ENCODE measurements around the gene RAPGEF3. TPM values are rescaled to one million over a fixed set of nuclear protein-coding genes. Genes with fewer than 3 reads are reported as not detected.

The RAPGEF3 gene, protein sequence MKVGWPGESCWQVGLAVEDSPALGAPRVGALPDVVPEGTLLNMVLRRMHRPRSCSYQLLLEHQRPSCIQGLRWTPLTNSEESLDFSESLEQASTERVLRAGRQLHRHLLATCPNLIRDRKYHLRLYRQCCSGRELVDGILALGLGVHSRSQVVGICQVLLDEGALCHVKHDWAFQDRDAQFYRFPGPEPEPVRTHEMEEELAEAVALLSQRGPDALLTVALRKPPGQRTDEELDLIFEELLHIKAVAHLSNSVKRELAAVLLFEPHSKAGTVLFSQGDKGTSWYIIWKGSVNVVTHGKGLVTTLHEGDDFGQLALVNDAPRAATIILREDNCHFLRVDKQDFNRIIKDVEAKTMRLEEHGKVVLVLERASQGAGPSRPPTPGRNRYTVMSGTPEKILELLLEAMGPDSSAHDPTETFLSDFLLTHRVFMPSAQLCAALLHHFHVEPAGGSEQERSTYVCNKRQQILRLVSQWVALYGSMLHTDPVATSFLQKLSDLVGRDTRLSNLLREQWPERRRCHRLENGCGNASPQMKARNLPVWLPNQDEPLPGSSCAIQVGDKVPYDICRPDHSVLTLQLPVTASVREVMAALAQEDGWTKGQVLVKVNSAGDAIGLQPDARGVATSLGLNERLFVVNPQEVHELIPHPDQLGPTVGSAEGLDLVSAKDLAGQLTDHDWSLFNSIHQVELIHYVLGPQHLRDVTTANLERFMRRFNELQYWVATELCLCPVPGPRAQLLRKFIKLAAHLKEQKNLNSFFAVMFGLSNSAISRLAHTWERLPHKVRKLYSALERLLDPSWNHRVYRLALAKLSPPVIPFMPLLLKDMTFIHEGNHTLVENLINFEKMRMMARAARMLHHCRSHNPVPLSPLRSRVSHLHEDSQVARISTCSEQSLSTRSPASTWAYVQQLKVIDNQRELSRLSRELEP
- polyA plus RNA-seq (ENCODE audit: insufficient read length), result 14.0 TPM

DNA sequence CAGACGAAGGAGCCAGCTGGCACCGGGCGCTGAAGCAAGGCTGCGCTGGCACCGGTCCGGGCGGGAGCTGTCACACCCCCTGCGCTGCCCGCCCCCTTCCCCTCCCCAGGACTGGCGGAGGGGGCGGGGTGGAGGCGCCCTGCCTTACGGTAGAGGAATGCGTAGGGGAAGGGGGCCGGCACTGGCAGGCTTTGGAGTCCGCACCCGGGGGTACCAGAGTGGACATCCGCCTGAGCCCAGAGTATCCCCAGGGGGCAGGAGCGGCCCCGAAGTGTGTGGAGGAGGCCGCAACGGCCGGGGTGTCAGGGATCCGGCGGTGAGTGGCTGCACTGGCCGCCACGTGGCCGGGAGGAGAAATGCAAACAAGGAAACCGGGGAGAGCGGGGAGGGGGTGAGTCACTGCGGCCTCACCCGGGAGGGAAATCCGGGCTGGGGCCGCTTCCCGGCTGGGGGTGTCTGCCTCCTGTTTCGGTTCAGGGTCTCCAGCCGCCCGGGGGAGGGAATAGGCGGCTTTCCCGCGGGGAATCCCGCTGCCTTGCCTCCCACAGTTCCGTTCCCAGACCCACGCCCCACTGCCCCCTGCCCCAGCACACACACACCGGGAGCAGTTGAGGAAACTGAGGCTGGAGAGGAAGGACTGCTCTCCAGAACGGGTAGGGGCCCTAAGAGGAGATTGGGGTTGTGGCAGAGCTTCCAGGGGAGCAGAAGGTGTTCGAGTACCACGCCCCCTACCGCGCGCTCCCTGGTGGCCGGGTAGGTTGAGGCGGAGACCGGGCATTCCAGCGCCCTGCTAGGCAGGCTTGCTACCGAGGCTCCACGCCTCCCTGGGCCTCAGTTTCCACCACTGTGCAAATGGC lies at the start of gene RAPGEF3:
RAPGEF3 (minus strand) TSS at position 47 of the 857 bp plus-strand sequence. CDS start 324 bp downstream, outside the sequence.
- peak; percentile 82 for DNase-seq

DNA sequence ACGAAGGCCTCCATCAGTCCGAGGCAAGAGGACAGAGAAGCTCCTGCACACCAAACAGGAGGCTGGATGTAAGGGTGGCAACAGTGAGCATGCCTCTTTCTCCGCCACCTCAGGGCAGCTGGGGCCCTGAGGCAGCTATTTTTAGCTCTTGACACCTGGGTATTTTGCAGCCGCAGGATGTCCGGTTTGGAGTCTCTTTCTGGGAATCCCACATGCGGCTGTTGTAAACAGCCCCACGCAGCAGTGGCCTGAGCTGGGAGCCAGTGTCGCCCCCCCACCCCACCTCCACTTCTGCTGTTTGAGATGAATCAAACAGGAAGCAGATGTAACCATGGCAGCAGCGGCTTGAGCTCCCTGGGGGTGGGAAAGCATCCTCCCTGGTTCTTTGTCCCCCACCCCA lies 49.4 kb upstream of the RAPGEF3 start:
- peak; percentile 45 for DNase-seq

DNA sequence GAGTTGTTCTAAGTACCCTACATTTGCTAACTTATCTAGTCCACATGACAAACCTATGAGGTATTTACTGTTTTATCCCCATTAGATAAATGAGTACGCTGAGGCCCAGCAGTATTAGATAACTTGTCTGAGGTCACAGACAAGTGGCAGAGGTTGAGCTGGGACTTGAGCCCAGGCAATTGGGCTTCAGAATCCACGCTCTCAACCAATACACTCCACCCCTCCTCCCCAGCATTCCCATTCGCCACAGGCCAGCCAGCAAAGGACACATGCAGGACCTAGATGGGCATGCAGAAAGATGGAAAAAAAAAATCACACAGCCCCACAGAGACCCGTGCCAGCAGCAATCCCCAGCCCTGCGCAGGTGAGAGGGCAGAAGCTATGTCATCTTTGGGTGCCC lies 48.7 kb upstream of the RAPGEF3 start:
- no peak for DNase-seq

DNA sequence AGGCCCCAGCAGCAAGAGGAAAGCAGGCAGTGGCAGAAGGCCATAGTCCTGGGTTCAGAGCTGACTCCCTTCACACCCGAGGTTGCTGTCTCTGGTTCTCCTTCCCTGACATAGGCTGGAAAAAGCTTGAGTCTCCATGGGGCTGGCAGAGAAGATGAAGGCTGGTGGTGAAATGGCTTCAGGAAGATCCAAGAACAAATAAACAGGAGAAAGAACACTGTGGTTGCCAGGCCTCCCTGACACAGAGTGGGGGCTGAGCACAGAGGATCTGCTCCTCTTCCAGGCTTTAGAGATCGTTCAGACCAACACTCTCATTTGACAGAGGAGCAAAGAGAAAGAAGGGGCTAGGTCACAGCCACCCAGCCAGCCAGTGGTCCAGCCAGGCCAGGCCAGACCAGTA lies 46.7 kb upstream of the RAPGEF3 start:
- no peak for DNase-seq

DNA sequence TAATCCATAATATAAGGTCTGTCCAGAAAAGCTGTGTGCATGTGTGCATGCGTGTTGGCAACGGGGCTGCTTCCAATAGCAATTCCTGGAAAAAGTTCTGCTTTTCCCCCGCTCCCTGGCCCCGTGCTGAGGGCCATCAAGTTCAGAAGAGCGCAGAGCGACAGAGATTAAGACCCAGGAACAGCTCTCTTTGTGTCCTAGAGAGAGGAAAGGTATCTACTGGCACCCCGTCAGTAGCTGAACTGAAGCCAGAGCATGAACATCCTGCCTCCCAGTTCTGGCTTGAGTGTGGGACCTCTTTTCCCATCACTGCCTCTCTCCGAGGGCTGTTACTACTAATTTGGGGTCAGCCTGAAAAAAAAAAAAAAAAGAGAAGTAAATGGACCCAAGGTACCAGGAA lies 45.5 kb upstream of the RAPGEF3 start:
- DNase-seq, result no peak

DNA sequence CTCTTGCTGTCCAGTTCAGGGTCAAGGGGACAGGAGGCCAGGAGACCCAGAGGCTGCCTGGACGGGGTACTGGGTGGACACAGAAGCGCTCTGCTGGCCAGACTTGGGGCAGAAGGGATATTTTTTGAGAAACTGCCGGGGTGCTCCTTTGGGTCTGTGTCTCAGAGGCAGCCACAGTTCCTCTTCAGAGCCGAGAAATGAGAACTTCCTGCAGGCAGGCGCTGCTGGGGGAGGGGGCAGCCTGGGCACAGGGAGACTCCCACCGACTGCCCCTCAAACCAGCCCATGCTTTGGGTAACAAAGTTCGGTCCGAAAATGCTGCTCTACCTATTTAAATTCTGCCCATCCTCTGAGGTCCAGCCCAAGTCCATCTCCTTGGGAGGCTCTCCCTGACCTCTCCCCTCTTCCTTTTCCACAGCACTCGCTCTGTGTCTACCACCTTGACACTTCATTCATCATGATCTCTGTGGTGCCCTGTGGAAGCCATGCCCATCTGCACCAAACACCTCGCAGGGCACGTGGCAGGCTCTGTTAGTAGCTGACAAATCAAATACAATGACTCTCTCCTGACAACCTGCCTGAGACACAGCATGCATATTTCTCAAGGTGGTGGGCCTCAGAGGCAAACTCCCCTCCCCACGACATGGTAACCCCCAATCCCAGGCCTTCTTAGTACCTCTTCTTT lies 44.7 kb upstream of the RAPGEF3 start:
- no peak for DNase-seq

DNA sequence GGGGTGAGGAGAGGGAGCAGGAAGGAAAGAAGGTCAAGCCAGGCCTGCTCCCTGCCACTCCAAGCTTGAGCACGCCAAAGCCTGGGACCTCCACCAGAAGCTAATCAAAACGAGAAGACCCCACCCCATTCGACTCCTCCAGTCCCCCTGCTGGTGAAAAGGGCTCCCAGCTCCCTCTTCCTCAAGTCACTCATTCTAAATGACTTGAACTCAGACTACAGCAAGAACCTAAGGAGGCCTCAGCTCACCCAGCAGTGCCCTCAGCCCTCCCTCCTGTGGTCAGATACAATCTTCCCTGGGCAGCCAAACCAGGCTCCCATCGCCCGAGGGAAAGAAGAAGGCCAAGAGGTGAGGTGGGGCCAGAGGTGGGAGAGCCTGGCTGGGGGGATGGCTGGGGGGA lies 43.6 kb upstream of the RAPGEF3 start:
- no peak for DNase-seq

DNA sequence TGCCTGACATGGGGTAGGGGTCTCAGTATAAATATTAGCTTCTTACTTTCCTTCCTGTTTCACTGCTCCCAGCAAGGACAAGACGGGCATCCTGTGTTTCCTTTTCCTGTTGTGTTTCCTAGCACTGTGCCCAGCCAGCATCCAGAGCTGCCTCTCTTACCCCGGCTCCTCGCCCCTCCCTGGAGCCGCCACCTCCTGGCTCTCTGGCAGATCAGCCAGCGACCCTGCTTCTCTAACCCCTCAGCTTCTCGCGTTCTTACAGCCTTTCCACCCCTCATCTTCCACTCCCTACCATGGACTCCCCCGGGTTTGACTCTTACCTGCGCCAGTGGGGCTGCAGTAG lies 43.2 kb upstream of the RAPGEF3 start:
- no peak for DNase-seq

DNA sequence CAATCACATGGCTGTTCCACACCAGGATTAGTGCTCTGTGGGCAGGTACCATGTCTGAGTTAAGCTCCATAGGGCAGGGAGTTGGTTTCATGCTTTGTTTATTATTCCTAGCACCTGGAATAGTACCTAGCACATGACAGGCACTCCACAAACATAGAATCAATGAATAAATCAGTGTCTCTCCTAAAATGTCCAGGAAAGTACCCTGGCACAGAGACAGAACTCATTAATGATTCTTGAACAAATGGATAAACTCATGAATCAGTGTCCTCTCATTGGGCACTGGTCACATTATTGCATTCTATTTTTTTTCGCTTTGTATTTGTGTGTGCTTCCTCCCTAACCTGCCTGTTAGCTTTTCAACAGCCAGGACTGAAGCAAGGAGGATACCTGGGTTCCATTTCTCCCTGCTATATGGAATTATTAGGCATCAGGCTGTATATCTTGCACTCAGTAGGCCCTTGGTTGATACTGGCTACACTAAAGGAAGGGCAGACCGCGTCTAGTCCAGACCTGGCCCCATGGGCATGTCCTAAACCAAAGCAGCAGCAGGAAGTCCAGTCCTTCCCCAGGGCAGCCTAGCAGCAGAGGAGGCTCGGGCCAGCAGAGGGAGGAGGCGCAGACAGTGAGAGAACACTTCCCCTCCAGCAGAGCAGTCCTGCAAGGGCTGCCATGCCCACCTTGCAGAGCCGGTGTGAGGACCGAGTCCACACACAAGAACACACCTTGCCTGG lies 42.7 kb upstream of the RAPGEF3 start:
- no peak for DNase-seq

DNA sequence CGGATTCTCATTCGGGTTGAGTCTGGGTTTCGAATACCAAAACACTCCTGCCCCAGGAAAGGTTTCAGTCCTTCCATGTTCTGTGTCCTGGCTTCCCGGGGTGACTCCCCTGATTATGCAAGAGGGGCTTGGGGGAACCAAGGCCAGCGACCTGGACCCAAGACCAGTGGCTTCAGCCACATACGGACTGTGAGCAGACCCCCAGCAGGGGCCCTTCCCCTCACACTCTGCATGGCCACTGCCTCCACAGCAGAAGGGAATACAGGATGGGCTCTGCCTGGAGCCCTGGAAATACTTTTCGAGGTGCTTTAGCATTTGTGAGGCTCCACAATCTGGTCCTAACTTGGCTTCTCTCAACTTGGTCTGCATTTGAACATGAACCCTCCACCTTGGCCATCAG lies 41.9 kb upstream of the RAPGEF3 start:
- DNase-seq, result no peak

DNA sequence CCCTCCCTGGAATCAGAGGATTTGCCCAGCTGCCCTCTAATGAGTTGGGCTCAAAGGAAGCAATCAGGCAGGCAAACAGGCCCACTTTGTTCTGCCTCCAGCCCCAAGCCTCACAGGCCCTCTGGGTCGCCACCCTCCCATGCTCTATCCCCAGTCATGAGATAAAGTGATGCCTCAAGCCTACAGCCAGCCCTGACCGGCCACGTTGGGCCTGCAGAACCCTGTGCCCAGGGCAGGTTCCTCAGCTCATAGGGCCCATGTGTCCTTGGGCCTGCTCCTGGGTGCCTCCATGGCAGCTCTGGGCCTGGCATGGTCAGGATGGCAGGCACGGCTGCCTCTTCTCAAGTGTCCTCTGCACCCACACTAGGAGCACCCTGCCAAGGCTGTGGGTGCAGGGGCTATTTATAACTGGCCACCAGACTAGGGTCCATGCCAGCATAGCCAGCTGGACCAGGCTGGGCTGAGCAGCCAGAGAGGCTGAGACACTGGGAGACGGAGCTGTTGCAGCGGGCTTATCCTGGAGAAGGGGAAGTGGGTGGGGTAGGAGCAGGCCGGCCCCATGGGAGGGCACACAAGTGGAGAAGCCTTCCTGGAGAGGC lies 40.8 kb upstream of the RAPGEF3 start:
- DNase-seq, result no peak

DNA sequence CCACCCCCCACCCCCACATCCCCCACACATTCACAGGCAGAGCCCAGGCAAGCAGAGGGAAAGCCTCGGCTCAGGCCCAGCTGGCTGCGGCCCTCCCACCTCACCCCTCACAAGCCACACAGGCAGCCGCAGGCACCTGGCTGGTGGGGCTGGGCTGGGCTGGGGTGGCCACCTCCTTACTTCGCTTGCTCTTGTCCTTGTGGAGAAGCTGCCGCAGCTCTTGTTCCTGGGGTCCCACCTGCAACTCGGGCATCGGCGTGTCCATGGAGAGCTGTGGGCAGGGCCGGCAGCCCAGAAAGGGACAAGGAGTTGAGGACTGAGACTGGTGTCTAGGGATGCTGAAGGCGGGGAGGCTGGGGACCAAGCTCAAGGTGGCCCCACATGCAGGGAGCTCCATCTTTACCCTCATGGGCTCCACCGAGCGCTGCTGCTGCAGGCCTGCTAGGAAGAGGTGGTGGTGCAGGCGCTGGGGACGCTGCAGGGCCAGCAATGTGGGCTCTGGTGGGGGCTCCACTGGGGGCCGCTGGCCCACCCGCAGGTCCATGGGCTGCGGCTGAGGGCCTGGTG lies 39.8 kb upstream of the RAPGEF3 start:
- no peak for DNase-seq

DNA sequence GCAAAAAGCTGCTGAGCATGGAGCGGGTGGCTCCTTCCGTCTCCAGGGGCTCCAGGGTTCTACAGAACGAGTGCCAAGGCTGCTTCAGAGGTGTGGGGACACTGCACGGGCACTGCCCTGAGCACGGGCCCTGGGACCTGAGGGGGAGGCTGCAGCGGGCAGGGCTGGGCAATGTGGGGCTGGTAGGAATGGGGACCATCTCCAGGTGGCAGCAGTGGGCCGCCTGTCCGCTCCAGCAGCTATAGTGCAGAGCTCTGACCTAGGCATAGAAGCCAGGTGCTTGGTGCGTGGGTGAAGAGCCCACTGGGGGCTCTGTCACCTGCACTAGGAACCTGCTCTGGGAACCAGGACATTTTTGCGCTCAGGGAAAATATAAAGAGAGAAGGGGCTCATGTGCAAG lies 38.8 kb upstream of the RAPGEF3 start:
- DNase-seq, result no peak

DNA sequence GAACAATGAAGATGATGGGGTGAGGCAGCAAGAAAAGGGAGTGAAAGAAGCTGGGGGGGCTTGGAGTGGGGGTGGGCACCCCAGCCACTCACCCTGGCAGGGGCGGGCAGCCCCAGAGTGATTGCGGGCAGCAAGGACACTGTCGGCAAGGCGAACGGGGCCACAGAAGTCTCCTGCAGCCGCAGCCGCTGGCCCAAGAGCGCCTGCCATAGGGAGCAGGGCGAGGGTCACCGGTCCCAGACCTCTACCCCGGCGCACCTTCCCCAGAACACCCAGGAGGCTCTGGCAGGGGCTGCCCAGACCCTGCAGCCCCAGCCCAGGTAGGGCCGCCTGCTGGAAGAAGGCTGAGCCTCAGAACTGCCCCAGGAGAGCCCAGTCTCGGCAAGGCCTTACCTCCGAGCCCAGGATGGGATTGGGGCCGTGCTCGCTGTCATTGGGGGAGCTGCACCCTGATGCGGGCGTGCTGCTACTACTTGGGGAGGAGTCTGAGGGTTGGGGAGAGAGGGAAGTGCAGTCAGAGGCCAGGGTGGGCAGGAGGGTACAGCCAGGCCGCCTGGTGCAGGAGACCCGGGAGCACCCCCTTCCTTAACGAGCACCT lies 37.2 kb upstream of the RAPGEF3 start:
- DNase-seq, result no peak

DNA sequence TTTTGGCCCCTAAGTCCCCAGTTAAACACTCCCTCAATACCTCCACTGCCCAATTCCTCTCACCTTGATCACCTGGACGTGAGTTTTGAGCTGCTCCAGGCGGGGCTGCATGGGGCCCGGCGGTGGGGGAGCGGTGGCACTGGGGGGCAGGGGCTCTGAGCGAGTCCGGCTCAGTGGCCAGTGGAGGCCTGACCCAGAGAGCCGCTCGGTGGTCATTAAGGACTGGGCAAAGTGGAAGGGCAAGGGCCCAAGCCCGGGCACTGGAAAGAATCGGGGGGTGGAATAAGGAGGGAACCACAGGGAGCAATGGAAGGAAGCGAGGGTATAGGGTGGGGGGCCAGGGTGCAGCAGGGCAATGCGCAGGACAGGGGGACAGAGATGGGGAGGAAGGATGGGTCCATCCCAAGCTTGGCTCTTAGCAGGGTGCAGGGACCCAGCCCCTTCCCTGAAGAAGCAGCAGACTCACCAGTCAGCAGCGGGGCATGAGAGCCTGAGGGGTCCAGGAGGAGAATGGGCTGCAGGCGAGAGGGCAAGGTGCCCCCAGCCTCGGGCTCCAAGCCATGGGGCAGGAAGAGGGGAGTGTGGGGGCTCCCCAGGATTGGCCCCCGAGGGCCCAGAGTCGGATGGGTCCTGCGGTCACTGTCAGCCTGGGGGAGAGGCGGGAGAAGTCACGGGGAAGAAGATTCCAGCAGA lies 36.6 kb upstream of the RAPGEF3 start:
- no peak for DNase-seq

DNA sequence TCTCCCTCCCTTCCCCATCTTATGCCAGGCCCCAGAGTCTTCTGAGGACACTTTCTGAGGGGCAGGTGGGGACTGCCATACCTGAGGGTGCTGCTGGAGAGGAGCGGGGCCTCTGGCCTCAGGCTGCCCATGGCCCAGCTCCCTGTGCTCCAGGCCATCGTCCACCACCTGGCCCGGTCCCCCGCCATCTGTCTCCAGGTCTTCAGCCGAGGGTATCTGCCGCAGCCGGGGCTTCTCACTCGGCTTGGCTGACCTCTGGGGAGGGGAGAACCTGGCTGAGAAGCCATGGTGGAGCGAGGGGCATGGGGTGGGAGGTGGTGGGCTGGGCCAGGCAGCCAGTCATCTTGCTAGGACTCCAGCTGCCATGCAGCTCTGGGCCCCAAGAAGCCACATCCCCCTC lies 36.0 kb upstream of the RAPGEF3 start:
- no peak for DNase-seq

DNA sequence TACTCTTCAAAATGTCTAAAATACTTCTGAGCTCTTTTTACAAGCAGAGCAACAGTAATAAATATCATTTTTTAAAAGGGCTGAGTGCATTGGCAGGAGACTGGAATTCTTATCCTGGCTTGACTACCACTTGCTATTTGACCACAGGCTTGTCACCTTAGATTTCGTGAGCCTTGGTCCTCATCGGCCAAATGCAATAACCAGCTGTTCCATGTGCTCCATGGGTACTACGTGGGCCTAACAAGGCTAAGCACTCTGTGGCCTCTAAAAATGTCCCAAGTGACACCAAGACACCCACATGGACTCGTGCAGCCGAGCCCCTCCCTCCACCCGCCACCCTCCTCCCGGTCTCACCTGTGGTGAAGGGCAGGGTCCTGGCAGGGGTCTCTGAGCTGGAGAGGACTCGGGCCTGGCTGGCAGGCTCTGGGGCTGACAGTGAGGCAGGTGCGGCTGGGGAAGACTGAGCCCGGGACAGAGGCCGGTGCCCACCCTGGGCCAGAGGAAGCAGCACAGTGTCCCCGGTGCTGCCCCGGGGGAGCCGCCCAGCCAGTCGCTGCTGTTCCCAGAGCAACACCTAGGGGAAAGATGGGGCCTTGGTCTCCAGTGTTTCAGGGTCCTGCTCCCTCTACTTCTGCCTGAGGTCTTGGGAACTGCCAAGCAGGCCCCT lies 34.5 kb upstream of the RAPGEF3 start:
- no peak for DNase-seq

DNA sequence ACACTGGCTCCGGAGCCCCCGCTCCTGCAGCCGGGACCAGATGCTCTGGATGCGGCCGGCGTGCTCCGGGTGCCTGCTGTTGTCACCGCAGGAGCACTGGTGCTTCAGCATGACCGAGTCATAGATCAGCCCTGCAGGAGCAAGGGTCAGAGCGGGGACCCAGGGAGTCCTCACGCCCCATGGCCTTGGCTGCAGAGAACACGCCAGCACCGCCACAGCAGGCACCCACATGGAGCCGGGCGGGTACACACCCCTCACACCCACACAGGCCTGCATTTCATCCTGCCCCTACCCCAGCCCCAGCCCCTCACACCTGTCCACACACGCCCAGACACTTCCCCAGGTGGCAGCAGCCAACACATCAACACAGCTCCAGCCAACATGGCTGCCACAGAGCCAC lies 33.2 kb upstream of the RAPGEF3 start:
- DNase-seq, result no peak

DNA sequence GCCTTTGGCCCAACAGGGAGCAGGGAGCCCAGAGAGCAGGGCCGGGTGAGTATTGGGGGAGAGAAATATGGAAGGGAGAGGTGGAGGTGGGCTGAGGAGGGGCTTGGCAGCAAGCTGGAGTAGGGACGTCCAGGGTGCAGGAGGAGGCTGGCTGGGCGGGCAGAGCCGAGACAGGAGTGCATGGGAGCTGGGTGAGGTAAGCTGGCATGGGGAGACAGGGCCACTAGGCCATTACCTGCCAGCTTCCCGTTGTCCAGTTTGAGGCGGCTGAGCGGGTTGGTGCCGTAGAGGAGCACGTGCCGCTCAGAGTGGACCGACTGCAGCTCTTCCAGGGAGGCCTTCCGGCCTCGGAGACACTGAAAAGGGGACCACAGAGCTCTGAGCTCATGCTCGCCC lies 32.7 kb upstream of the RAPGEF3 start:
- DNase-seq, result no peak

Measured in hindlimb muscle (tissue), 1 donor.